Parathyroid adenoma (tissue), 2 donors: Measurements from ENCODE around the gene GMPR.

Experiments used
- H2AFZ ChIP-seq: fragments of 300-600 bp; sonication (generic); one replicate; pipeline ENCODE4 v1.7.0; 2017; ENCODE audit warnings: antibody characterized with exemption, mild to moderate bottlenecking
- H3K27ac ChIP-seq: fragments of 300-600 bp; sonication (generic); one replicate; pipeline ENCODE4 v1.7.0; 2017
- H3K27me3 ChIP-seq: fragments of 300-600 bp; sonication (generic); one replicate; pipeline ENCODE4 v1.7.0; 2017; ENCODE audit warnings: low read length; ENCODE audit not compliant: control insufficient read depth, insufficient read depth
- H3K36me3 ChIP-seq: fragments of 300-600 bp; sonication (generic); one replicate; pipeline ENCODE4 v1.7.0; 2017; ENCODE audit warnings: low read length; ENCODE audit not compliant: control insufficient read depth, insufficient read depth
- H3K4me1 ChIP-seq: fragments of 300-600 bp; sonication (generic); one replicate; pipeline ENCODE4 v1.7.0; 2017; ENCODE audit warnings: control low read depth
- H3K4me2 ChIP-seq: fragments of 300-600 bp; sonication (generic); one replicate; pipeline ENCODE4 v1.7.0; 2017; ENCODE audit warnings: low read length
- H3K4me3 ChIP-seq: fragments of 300-600 bp; sonication (generic); one replicate; pipeline ENCODE4 v1.7.0; 2017; ENCODE audit warnings: low read depth, low read length
- H3K79me2 ChIP-seq: fragments of 300-600 bp; sonication (generic); one replicate; pipeline ENCODE4 v1.7.0; 2017; ENCODE audit warnings: control low read depth
- H3K9ac ChIP-seq: fragments of 300-600 bp; sonication (generic); one replicate; pipeline ENCODE4 v1.7.0; 2017; ENCODE audit warnings: mild to moderate bottlenecking
- H3K9me3 ChIP-seq: fragments of 300-600 bp; sonication (generic); one replicate; pipeline ENCODE4 v1.7.0; 2017; ENCODE audit warnings: low read length; ENCODE audit not compliant: control insufficient read depth
- TF ChIP-seq, protein P1 (sequence below): fragments of 300-600 bp; sonication (generic); IDR thresholded peaks from one replicate; pipeline ENCODE4 v1.7.0; 2017; ENCODE audit warnings: antibody characterized with exemption, mild to moderate bottlenecking
- donor health status: primary hyperparathyroidism.

GMPR gene

DNA sequence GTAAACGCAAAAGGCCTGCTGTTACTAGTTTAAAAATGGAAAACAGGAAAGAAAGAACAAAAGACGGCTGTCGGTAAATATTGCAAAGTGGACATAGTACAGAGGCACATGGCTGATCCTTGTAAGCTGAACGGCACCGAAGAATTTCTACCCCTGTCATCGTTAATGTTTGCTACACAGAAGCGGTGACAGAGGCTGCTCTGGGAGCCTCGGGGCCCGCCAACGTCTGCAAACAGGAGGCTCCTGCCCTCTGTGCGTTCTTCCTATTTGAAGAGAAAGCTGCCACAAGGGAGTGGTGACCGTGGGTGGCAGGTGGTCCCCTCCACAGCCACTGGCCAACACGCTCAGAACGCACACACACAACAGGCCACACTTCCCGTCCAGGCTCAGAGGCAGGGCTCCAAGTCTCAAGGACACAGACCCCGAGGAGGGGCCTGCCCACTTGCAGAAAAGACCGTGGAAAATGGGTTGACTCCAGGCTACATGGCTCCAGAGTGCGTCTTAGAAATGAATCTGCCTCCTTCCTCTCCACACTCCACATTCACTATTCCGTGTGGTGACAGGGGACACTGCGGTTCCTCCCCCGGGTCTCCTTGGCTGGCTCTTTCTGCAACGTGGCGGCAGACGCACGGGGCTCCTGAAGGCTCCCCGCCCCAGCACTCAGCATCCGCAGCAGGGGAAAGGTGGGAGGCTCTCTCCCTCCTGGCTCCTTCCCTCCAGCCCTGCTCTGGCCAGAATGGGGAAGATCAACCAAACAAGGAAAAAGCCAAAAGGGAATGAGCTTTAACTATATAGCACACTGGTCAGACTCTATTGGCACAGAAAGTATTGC is 64.5 kb downstream of the GMPR start:
- Histone ChIP-seq H3K79me2 (no peaks in the 10 kb centered on the region), H3K4me3 (no peak overlapping the region), H3K9me3 (no peaks in the 10 kb centered on the region), H3K36me3 (no peaks in the 10 kb centered on the region), H3K27ac (no peak overlapping the region), H3K4me1 (no peaks in the 10 kb centered on the region), H3K9ac (no peak overlapping the region), H3K27me3 (no peaks in the 10 kb centered on the region), H2AFZ (no peak overlapping the region), H3K4me2 (no peak overlapping the region)
- TF ChIP-seq, protein P1, sequence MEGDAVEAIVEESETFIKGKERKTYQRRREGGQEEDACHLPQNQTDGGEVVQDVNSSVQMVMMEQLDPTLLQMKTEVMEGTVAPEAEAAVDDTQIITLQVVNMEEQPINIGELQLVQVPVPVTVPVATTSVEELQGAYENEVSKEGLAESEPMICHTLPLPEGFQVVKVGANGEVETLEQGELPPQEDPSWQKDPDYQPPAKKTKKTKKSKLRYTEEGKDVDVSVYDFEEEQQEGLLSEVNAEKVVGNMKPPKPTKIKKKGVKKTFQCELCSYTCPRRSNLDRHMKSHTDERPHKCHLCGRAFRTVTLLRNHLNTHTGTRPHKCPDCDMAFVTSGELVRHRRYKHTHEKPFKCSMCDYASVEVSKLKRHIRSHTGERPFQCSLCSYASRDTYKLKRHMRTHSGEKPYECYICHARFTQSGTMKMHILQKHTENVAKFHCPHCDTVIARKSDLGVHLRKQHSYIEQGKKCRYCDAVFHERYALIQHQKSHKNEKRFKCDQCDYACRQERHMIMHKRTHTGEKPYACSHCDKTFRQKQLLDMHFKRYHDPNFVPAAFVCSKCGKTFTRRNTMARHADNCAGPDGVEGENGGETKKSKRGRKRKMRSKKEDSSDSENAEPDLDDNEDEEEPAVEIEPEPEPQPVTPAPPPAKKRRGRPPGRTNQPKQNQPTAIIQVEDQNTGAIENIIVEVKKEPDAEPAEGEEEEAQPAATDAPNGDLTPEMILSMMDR, result no peak

DNA sequence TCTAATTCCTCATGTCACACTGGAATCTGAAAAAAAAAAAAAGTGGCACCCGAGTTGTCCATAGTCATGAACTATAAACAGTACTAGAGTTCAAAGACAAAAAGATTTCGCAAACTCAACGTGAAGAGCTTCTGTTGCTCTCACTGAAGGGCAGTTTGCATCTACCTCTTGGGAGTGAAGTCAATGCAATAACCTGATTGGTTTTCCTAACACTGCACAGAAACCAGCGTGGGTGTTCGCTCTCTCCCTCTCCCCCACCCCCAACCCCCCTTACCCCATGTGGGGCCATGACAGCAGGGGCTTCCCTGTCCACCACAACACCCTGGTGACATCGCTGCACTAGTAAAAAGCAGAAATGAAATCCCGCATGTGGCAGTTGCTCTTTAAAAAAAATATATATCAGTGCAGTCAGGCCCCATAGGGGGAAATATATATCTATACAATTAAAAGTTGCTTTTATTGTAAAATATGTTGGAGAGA is 66.9 kb downstream of the GMPR start:
- no peaks in the 10 kb centered on the region for H3K9me3 ChIP-seq
- no peaks in the 10 kb centered on the region for H3K36me3 ChIP-seq
- TF ChIP-seq, protein P1, result no peak
- H3K27me3 ChIP-seq, result no peaks in the 10 kb centered on the region
- H2AFZ ChIP-seq, result no peak overlapping the region
- no peak overlapping the region for H3K9ac ChIP-seq
- H3K79me2 ChIP-seq, result no peaks in the 10 kb centered on the region
- H3K27ac ChIP-seq, result no peak overlapping the region
- H3K4me2 ChIP-seq, result no peak overlapping the region
- H3K4me3 ChIP-seq, result no peak overlapping the region
- H3K4me1 ChIP-seq, result no peaks in the 10 kb centered on the region

DNA sequence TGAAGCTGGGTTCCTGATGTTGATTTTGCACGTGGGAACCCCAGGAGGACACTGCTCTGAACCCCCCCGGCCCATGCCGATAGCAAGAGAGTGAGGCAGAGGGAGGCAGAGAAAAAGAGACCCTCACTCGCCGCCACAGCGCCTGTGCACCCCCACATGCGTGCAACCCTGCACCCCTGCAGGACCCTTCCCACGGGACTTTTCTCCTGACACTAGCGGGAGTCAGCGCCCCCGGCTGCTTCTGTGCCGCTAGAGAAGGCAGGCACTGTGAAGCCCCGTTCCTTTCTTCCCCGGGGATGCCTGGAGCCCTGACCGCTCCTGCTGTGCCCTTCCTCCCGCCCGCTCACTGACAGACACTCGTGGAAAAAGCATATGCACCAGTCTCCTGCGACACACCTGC is 67.4 kb downstream of the GMPR start:
- no peaks in the 10 kb centered on the region for H3K36me3 ChIP-seq
- H3K4me2 ChIP-seq, result no peak overlapping the region
- TF ChIP-seq, protein P1, result no peak

DNA sequence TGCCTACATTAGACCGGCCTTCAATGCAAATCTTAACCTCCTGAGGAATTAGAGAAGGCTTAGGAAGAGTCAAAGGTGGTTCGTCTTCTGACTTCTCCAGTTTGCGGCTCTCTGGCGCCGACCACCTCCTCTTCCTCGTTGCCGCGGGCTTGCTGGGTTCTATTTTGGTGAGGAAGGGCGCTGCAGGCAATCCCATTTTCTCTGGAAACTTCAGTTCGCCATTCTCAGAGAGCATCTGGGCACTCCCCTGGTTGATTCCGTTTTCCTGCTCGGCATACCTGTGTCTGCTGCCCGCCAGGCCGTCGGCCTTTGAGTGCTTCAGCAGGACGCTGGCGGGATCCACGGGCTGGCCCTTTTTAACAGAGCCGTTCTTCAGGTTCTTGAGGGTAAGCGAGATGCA is 67.9 kb downstream of the GMPR start:
- no peak overlapping the region for H3K4me3 ChIP-seq
- no peak overlapping the region for H3K9ac ChIP-seq
- H3K9me3 ChIP-seq, result no peaks in the 10 kb centered on the region
- H3K27ac ChIP-seq, result no peak overlapping the region
- TF ChIP-seq, protein P1, result no peak
- H3K27me3 ChIP-seq, result no peaks in the 10 kb centered on the region
- H3K36me3 ChIP-seq, result no peaks in the 10 kb centered on the region
- no peaks in the 10 kb centered on the region for H3K4me1 ChIP-seq
- no peaks in the 10 kb centered on the region for H3K79me2 ChIP-seq
- no peak overlapping the region for H3K4me2 ChIP-seq
- no peak overlapping the region for H2AFZ ChIP-seq

More for the DNA sequence above, 67.4 kb downstream of the GMPR start:
- Histone ChIP-seq H2AFZ (no peak overlapping the region), H3K79me2 (no peaks in the 10 kb centered on the region), H3K9me3 (no peaks in the 10 kb centered on the region), H3K4me1 (no peaks in the 10 kb centered on the region), H3K27me3 (no peaks in the 10 kb centered on the region), H3K27ac (no peak overlapping the region), H3K4me3 (no peak overlapping the region), H3K9ac (no peak overlapping the region)

DNA sequence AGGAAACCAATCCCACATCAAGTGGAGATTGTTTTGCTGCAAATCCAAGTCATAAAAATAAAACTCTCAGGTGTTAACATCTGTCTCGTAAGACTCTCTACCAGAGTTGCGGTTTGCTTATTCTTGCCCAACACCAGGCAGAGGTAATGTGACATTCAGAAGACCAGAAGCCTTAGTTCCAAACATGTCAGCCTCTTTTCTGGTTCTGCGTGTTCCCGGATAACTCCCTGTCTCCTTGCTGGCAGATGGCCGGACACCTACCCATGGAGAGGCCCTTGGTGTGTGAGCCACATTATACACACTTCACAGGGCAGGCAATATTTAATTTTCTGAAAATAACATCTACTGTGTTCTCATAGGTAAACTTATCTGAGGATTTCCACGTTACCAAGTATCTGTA is 73.4 kb downstream of the GMPR start:
- Histone ChIP-seq H3K4me1 (no peaks in the 10 kb centered on the region), H3K4me3 (no peak overlapping the region), H3K9me3 (no peaks in the 10 kb centered on the region), H3K27me3 (no peaks in the 10 kb centered on the region), H3K79me2 (no peaks in the 10 kb centered on the region), H3K4me2 (no peak overlapping the region), H3K36me3 (no peaks in the 10 kb centered on the region), H3K27ac (no peak overlapping the region), H3K9ac (no peak overlapping the region), H2AFZ (no peak overlapping the region)
- TF ChIP-seq, protein P1, result no peak
